ENCODE results near the gene KLF18.

Gene KLF18

GRCh38 chr1:44161546-44161945 lies 20.1 kb upstream of the KLF18 start:
- Histone ChIP-seq H3K9me3 (ENCODE audit: insufficient read depth, low read length) (no peaks in the 10 kb centered on the region), H3K4me3 (ENCODE audit: low read length) (no peak overlapping the region), H3K79me2 (ENCODE audit: low read length) (no peaks in the 10 kb centered on the region), H3K9ac (ENCODE audit: low read length) (no peak overlapping the region), H3K4me2 (ENCODE audit: low read length) (no peak overlapping the region), H4K20me1 (ENCODE audit: insufficient read depth, low read length) (no peaks in the 10 kb centered on the region), H3K36me3 (replicated peaks; ENCODE audit: low read depth, low read length) (no peaks in the 10 kb centered on the region), H3K4me1 (ENCODE audit: low read length) (no peaks in the 10 kb centered on the region), H2AFZ (ENCODE audit: low read depth, low read length) (no peak overlapping the region), H3K27ac (ENCODE audit: low read length) (no peak overlapping the region), H3K27me3 (ENCODE audit: low read depth, low read length) (no peaks in the 10 kb centered on the region)
- no peak for TF ChIP-seq EZH2phosphoT487 (IDR thresholded peaks at IDR 0.05; ENCODE audit: low read depth)
- no peak for TF ChIP-seq CTCF (IDR thresholded peaks at IDR 0.05; ENCODE audit: low read depth, low read length)

- no peak overlapping the region for H3K9ac ChIP-seq (ENCODE audit: low read length)
- no peaks in the 10 kb centered on the region for H3K36me3 ChIP-seq (replicated peaks; ENCODE audit: low read depth, low read length)
- H4K20me1 ChIP-seq (ENCODE audit: insufficient read depth, low read length): no peaks in the 10 kb centered on the region
- no peaks in the 10 kb centered on the region for H3K4me1 ChIP-seq (ENCODE audit: low read length)
- no peak overlapping the region for H3K4me3 ChIP-seq (ENCODE audit: low read length)
- TF ChIP-seq EZH2phosphoT487 (IDR thresholded peaks at IDR 0.05; ENCODE audit: low read depth) (no peak), CTCF (IDR thresholded peaks at IDR 0.05; ENCODE audit: low read depth, low read length) (no peak)
- no peaks in the 10 kb centered on the region for H3K27me3 ChIP-seq (ENCODE audit: low read depth, low read length)
- no peak overlapping the region for H3K4me2 ChIP-seq (ENCODE audit: low read length)
- H3K9me3 ChIP-seq (ENCODE audit: insufficient read depth, low read length): no peaks in the 10 kb centered on the region
- H2AFZ ChIP-seq (ENCODE audit: low read depth, low read length): no peak overlapping the region
- no peaks in the 10 kb centered on the region for H3K79me2 ChIP-seq (ENCODE audit: low read length)
- no peak overlapping the region for H3K27ac ChIP-seq (ENCODE audit: low read length)
These were observed 17.4 kb upstream of the KLF18 start for GRCh38 chr1:44158871-44159270.

- no peak overlapping the region for H3K4me2 ChIP-seq (ENCODE audit: low read length)
- no peaks in the 10 kb centered on the region for H3K4me1 ChIP-seq (ENCODE audit: low read length)
- no peaks in the 10 kb centered on the region for H3K79me2 ChIP-seq (ENCODE audit: low read length)
- no peak overlapping the region for H2AFZ ChIP-seq (ENCODE audit: low read depth, low read length)
- H3K27me3 ChIP-seq (ENCODE audit: low read depth, low read length): no peaks in the 10 kb centered on the region
- no peaks in the 10 kb centered on the region for H3K36me3 ChIP-seq (replicated peaks; ENCODE audit: low read depth, low read length)
- H3K4me3 ChIP-seq (ENCODE audit: low read length): no peak overlapping the region
- no peaks in the 10 kb centered on the region for H4K20me1 ChIP-seq (ENCODE audit: insufficient read depth, low read length)
- no peak for TF ChIP-seq CTCF (IDR thresholded peaks at IDR 0.05; ENCODE audit: low read depth, low read length)
- H3K27ac ChIP-seq (ENCODE audit: low read length): no peak overlapping the region
- no peak overlapping the region for H3K9ac ChIP-seq (ENCODE audit: low read length)
- H3K9me3 ChIP-seq (ENCODE audit: insufficient read depth, low read length): no peaks in the 10 kb centered on the region
These were observed 16.5 kb upstream of the KLF18 start for GRCh38 chr1:44157903-44158302.

GRCh38 chr1:44154049-44154448 lies 12.6 kb upstream of the KLF18 start:
- Histone ChIP-seq H4K20me1 (ENCODE audit: insufficient read depth, low read length) (no peaks in the 10 kb centered on the region), H3K27me3 (ENCODE audit: low read depth, low read length) (no peaks in the 10 kb centered on the region), H3K27ac (ENCODE audit: low read length) (no peak overlapping the region), H2AFZ (ENCODE audit: low read depth, low read length) (no peak overlapping the region), H3K9ac (ENCODE audit: low read length) (no peak overlapping the region), H3K79me2 (ENCODE audit: low read length) (no peaks in the 10 kb centered on the region), H3K36me3 (replicated peaks; ENCODE audit: low read depth, low read length) (no peaks in the 10 kb centered on the region), H3K4me2 (ENCODE audit: low read length) (no peak overlapping the region), H3K4me1 (ENCODE audit: low read length) (peaks cover 14% of the 10 kb centered on the region), H3K9me3 (ENCODE audit: insufficient read depth, low read length) (no peaks in the 10 kb centered on the region), H3K4me3 (ENCODE audit: low read length) (no peak overlapping the region)
- TF ChIP-seq EZH2phosphoT487 (IDR thresholded peaks at IDR 0.05; ENCODE audit: low read depth) (no peak), CTCF (IDR thresholded peaks at IDR 0.05; ENCODE audit: low read depth, low read length) (no peak)
